Epithelial cell of proximal tubule (primary cell): ENCODE results near the gene TUBA4A. TPM values are rescaled to one million over a fixed set of nuclear protein-coding genes. Genes with fewer than 3 reads are reported as not detected.

Experiments
- DNase-seq: peaks from one replicate; pipeline ENCODE4 v3.0.0-alpha.2; 2011; ENCODE audit warnings: low read depth
- H3K4me3 ChIP-seq: 2 replicates; pipeline ENCODE4 v1.5.1; 2011; ENCODE audit warnings: low read depth, mild to moderate bottlenecking, low read length
- CTCF ChIP-seq: conservative IDR thresholded peaks from 2 replicates; pipeline ENCODE4 v1.5.1; 2012; ENCODE audit warnings: low read depth, mild to moderate bottlenecking, low read length
- total RNA-seq: library from RNA; depleted of rRNA; stranded (reverse); fragments of >200 nt; gene quantifications from 2 replicates; pipeline ENCODE4 v1.2.3, GENCODE V29; 2015

Gene TUBA4A
- total RNA-seq, 1 donor from 2014 or later = 191 TPM

DNA sequence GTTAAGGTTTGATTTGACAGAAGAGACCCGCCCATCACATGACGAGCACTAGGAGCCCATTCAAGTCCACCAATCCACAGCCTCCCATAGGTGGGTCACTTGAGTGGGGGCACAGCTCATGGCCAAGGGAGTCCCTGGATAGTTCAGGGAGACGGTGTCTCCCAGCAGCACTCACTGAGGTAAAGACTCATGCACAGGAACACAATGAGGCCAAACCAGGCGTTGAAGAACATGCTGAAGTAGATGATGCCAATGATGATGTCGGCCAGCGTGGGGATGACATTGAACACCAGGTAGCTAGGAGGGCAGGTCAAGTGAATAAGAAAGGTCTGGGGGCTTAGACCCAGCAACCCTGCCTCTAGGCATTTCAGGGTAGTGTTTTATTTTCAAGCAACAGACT, 38.9 kb downstream of the TUBA4A start:
- no peak overlapping the region for H3K4me3 ChIP-seq
- TF ChIP-seq CTCF = no peak
- no peak for DNase-seq

DNA sequence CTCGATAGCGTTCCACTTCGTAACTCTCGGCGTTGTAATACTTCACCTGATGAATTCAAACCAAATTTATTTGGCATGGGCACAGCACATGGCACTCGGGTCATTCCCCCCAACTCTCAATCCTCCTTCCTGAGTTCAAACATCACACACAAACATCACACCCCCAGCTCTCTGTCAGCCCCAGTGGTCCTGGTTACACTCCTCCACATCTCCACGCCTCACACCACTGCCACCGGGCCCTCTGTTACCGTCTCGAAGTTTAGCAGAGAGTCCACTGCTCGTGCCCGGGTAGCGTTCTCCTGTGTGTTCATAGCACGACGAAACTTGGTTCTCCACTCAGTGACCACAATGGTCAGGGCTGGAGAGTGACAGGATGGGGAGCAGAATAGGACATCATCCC, 39.6 kb downstream of the TUBA4A start:
- no peak for TF ChIP-seq CTCF
- H3K4me3 ChIP-seq = no peak overlapping the region
- DNase-seq = no peak

GRCh38 chr2:219213486-219214071, 40.1 kb downstream of the TUBA4A start:
- no peak for TF ChIP-seq CTCF
- no peak overlapping the region for H3K4me3 ChIP-seq
- no peak for DNase-seq

GRCh38 chr2:219213026-219213415, 40.7 kb downstream of the TUBA4A start:
- TF ChIP-seq CTCF = no peak
- no peak for DNase-seq
- no peak overlapping the region for H3K4me3 ChIP-seq

GRCh38 chr2:219210886-219211362, 42.8 kb downstream of the TUBA4A start:
- no peak overlapping the region for H3K4me3 ChIP-seq
- DNase-seq = no peak
- no peak for TF ChIP-seq CTCF

GRCh38 chr2:219210196-219210885, 43.4 kb downstream of the TUBA4A start:
- H3K4me3 ChIP-seq = no peak overlapping the region
- no peak for DNase-seq
- TF ChIP-seq CTCF = no peak
